ENCODE data around the gene ITGAV.

DNA sequence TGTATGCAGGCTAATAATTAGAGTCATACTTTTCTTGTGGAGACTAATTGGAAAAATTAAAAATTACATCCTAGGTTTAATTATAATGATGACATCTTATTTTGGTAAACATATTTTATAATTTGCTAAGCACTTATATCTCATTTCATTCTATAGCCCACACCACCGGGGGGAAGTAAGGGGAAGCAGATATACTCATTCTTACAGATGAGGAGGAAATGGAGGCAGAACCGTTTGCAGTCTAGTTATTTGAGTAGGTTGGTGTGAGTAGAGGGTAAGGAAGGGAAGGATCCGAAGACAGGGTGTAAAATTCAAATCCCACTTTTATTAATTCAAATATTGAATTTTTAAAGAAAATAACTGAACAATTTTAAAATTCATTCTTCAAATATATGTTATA, 3.7 kb downstream of the ITGAV start:
- TF ChIP-seq POLR2AphosphoS5 (IDR thresholded peaks at IDR 0.05) (no peak), POLR2A (IDR thresholded peaks at IDR 0.05; ENCODE audit: low read depth) (no peak)

All from esophagus muscularis mucosa (tissue), 2 donors.